Gastroesophageal sphincter (tissue), 3 donors: ENCODE results near the gene LAMC1.

Source experiments
- EP300 ChIP-seq: sonication (generic); formaldehyde crosslinking; IDR thresholded peaks from one replicate; pipeline ENCODE4 v1.6.1; 2017; ENCODE audit warnings: antibody characterized with exemption, mild to moderate bottlenecking
- POLR2A ChIP-seq, 2 donors: fragments of 450-650 bp; IDR thresholded peaks; one replicate each; pipeline ENCODE4 v1.6.1; 2017; ENCODE audit warnings: antibody characterized with exemption in 2 of 2, mild to moderate bottlenecking in 2 of 2, moderate library complexity in 1 of 2
- TF ChIP-seq, protein P1 (sequence below), 4 experiments: fragments of 200-600 bp in 2 of 4; fragments of 450-650 bp in 2 of 4; sonication (generic) in 1 of 4; IDR thresholded peaks; one replicate each; pipeline ENCODE4 v1.5.1; 2017 to 2019; ENCODE audit warnings: antibody characterized with exemption in 4 of 4, mild to moderate bottlenecking in 2 of 4, moderate library complexity in 2 of 4

DNA sequence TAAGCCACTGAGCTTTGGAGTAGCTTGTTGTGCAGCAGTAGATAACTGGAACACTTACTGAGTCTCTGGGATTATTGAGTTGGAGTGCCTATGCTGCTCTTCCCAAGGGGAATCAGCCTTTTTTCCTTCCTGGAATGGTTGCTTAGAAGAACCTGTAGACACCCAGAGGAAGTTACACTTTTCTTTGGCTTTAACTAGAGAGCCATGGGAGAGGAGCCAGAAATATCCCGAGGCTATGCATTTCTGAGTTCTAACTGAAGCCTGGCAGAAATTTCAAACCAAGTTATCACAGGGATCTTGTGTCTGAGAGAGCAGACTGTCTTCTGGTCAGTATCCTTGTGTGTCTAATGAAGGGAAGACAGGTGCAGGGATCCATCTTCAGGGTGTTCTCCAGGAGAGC is 28.3 kb downstream of the LAMC1 start:
- TF ChIP-seq, protein P1, sequence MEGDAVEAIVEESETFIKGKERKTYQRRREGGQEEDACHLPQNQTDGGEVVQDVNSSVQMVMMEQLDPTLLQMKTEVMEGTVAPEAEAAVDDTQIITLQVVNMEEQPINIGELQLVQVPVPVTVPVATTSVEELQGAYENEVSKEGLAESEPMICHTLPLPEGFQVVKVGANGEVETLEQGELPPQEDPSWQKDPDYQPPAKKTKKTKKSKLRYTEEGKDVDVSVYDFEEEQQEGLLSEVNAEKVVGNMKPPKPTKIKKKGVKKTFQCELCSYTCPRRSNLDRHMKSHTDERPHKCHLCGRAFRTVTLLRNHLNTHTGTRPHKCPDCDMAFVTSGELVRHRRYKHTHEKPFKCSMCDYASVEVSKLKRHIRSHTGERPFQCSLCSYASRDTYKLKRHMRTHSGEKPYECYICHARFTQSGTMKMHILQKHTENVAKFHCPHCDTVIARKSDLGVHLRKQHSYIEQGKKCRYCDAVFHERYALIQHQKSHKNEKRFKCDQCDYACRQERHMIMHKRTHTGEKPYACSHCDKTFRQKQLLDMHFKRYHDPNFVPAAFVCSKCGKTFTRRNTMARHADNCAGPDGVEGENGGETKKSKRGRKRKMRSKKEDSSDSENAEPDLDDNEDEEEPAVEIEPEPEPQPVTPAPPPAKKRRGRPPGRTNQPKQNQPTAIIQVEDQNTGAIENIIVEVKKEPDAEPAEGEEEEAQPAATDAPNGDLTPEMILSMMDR (IDR thresholded peaks at IDR 0.05) = no peak
- TF ChIP-seq EP300 (no peak), POLR2A (IDR thresholded peaks at IDR 0.05) (no peak)
